Coronary artery (tissue), 2 donors: ENCODE data around the gene FASN.
A peak's percentile ranks its signal among the peaks of the same experiment; 100 is the strongest.

Source experiments
- DNase-seq: peaks from one replicate; pipeline ENCODE4 v3.0.0-alpha.2; 2017; ENCODE audit warnings: low spot score
- H3K27ac ChIP-seq, 2 donors: fragments of 200-600 bp; sonication (generic); one replicate each; pipeline ENCODE4 v1.5.1; 2016 to 2019
- H3K4me3 ChIP-seq: fragments of 200-600 bp; sonication (generic); 2 replicates; pipeline ENCODE4 v1.5.1; 2016; ENCODE audit warnings: mild to moderate bottlenecking, moderate library complexity
- CTCF ChIP-seq: fragments of 200-600 bp; sonication (generic); IDR thresholded peaks from one replicate; pipeline ENCODE4 v1.5.1; 2019; ENCODE audit warnings: antibody characterized with exemption

FASN gene

DNA sequence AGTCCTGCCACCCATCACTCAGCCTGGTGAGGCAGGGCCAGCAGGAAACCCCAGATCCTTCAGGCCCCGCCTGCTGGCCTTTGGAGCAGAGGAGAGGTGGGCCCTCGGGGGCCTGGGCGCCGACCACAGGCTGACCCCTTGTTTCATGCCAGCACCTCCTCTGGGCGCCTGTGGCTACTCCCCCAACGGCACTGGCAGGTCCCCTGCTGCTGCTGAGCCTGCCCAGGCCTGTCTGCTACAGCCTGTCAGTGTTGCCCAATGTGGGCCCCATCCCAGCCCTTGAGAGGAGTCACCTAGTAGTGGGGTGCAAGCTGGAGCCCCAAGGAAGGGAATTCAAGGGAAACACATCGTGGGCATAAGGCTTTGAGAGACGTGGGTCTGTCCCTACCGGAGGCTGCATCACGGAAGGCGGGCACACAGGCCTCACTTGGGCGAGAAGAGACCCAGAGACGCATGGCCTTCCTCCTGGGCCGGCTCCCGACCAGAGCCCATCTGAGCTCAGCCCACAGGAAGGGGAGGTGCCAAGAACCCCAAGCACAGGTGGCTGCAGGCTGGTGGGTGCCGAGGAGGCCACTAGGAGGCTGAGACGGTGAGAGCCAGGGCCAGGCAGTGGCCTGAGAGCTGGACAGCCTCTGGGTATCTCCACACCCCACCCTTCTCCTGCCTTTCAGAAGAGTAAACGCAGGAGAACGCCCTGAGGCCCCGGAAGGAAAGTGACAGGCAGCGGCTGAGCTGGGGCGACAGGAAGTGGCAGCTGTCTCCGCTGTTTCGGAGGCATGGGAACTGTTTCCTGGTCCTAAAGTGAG, 8.0 kb upstream of the FASN start:
- Histone ChIP-seq H3K4me3 (peak overlapping the region; percentile 43), H3K27ac (peak overlapping the region; percentile 64 to 82)
- no peak for TF ChIP-seq CTCF
- no peak for DNase-seq

DNA sequence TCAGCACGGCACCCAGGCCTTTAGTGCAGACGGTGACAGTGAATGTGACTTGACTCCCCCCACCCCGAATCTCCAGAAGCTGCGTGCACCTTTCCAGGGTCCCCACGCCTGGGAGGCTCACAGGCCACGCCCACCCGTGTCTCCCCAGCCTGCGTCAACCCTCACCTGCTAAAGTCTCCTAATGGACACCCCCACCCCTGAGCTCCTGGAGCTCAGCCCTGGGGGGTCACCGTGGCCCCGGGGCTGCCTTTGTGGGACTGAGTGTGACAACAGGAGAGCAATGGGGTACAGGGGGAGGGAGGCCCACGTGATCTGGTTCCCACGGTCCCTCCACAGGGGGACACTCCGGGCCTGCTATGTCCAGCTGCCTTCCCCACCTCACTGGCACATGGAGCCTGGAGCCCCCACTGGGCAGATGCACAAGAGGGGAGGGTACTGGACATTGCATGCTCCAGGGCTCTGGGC, 7.4 kb upstream of the FASN start:
- TF ChIP-seq CTCF, result no peak
- DNase-seq, result no peak
- Histone ChIP-seq H3K4me3 (peak overlapping the region; percentile 43), H3K27ac (peak overlapping the region; percentile 64 to 82)

- Histone ChIP-seq H3K27ac (peak overlapping the region in 1 of 2 donors; percentile 27), H3K4me3 (no peak overlapping the region)
- no peak for DNase-seq
- TF ChIP-seq CTCF, result no peak
Observed at GRCh38 chr17:82104797-82105416, 6.9 kb upstream of the FASN start.

DNA sequence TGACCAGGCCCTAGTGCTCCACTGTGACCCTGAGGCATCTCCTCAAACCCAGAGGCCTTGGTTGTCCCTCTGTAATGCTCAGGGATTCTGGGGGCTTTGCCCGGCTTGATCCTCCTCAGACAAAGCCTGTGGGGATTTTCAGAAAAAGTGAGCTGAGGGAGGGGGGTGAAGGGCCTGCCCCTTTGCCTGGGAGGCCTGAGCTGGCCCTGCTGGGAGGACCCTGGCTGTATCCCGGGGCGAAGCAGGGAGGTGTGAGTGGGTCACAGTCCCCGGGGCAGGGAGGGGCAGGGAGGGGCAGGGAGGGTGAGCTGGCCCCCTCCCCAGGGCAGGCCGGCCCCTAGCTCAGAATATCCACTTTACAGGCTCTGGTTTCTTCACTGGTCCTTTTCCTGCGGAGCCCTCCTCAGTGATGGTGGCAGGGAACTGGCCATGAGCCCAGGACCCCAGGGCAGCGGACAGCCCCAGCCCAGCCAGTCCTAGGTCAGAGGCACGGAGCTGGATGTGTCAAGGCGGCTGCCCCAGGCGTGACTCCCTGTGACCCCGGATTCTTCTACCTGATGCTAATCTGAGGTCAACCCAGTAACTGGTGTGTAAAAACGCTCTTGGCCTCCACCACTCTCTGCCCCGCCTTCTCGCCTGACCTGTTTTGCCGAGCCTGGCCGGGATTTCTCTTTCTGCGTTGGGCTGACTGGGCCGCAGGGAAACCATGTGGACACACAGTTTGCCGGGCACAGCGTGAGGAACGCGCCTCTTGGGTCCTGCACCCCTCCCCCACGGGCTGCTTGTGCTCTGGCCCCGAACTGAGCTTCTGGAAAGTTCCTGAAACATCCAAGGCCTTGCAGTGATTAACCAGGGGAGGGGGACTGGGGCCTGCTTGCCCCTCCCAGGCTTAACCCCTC, 5.8 kb upstream of the FASN start:
- no peak overlapping the region for H3K4me3 ChIP-seq
- no peak for DNase-seq
- TF ChIP-seq CTCF, result no peak
- peak overlapping the region; percentile 11 to 68 for H3K27ac ChIP-seq

- Histone ChIP-seq H3K27ac (peak overlapping the region in 1 of 2 donors; percentile 100), H3K4me3 (no peak overlapping the region)
- DNase-seq, result no peak
- TF ChIP-seq CTCF, result no peak
Observed at GRCh38 chr17:82101767-82102679, 4.0 kb upstream of the FASN start.

GRCh38 chr17:82101301-82101715, 3.3 kb upstream of the FASN start:
- TF ChIP-seq CTCF, result no peak
- H3K4me3 ChIP-seq, result no peak overlapping the region
- DNase-seq, result no peak
- H3K27ac ChIP-seq, result peak overlapping the region in 1 of 2 donors; percentile 100
